BJ (cell line): ENCODE measurements around the gene ETV6. TPM values are rescaled to one million over a fixed set of nuclear protein-coding genes. Genes with fewer than 3 reads are reported as not detected.

Source experiments
- CTCF ChIA-PET: fragments of 350-600 bp; formaldehyde crosslinking; extraction: SDS; loops from one replicate; lab custom pipeline; 2021; ENCODE audit warnings: antibody characterized with exemption, inconsistent platforms; lab: Yijun Ruan, JAX
- POLR2A ChIA-PET: fragments of 300-600 bp; sonication (Branson Sonifier 250); formaldehyde crosslinking; extraction: SDS; loops from one replicate; lab custom pipeline; 2021; ENCODE audit warnings: antibody characterized with exemption; lab: Charles Lee
- DNase-seq: peaks from one replicate; pipeline ENCODE4 v3.0.0-alpha.2; 2011; ENCODE audit warnings: low read depth
- H3K27me3 ChIP-seq: 2 replicates; pipeline ENCODE4 v1.6.0; 2011; ENCODE audit warnings: low read length; ENCODE audit not compliant: control insufficient read depth, insufficient read depth
- H3K36me3 ChIP-seq: 2 replicates; pipeline ENCODE4 v1.5.1; 2011; ENCODE audit warnings: low read length; ENCODE audit not compliant: control insufficient read depth, insufficient read depth
- H3K4me3 ChIP-seq: 2 replicates; pipeline ENCODE4 v1.5.1; 2011; ENCODE audit warnings: low read depth, mild to moderate bottlenecking, control low read depth, low read length
- polyA plus RNA-seq: library from polyadenylated mRNA; depleted of rRNA; stranded (reverse); fragments of >200 nt; gene quantifications from 2 replicates; pipeline ENCODE4 v1.2.3, GENCODE V29; 2011
- TF ChIP-seq, protein P1 (sequence below): IDR thresholded peaks from 2 replicates; pipeline ENCODE4 v1.5.1; 2011; ENCODE audit warnings: low read depth, mild to moderate bottlenecking, control low read depth, inconsistent platforms, low read length, moderate library complexity; ENCODE audit not compliant: insufficient read depth

ETV6 gene
- polyA plus RNA-seq, 1 experiment: 10.7 TPM

DNA sequence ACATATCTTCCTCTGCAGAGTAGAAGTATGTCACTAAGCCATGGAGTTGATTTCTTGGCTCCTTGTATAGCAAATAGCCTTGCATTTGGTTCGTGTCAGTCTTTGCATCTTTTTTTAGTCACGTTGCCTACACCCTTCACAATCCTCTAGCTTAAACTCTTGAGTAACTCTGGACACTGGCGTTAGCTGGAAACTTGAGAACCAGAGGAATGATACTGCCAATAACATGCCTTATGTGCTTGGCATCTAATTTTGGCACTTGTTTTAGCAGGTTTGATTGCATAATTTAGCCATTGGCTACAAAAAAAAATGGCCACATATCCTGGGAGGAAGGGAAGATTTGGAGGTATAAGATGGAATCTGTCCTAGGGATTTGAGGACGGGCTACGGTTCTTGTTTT is 136.2 kb downstream of the ETV6 start:
- Histone ChIP-seq H3K27me3 (no peaks in the 10 kb centered on the region), H3K36me3 (no peaks in the 10 kb centered on the region), H3K4me3 (no peak overlapping the region)
- ChIA-PET POLR2A (interaction anchor here (1.1 kb wide), 1 partner anchor 12 kb away, joined by 3 read pairs; no protein-coding TSS in a partner anchor), CTCF (interaction anchor here (0.7 to 0.8 kb wide), 2 partner anchors 11 to 91 kb away, joined by 3 read pairs; no protein-coding TSS in a partner anchor)
- TF ChIP-seq, protein P1, sequence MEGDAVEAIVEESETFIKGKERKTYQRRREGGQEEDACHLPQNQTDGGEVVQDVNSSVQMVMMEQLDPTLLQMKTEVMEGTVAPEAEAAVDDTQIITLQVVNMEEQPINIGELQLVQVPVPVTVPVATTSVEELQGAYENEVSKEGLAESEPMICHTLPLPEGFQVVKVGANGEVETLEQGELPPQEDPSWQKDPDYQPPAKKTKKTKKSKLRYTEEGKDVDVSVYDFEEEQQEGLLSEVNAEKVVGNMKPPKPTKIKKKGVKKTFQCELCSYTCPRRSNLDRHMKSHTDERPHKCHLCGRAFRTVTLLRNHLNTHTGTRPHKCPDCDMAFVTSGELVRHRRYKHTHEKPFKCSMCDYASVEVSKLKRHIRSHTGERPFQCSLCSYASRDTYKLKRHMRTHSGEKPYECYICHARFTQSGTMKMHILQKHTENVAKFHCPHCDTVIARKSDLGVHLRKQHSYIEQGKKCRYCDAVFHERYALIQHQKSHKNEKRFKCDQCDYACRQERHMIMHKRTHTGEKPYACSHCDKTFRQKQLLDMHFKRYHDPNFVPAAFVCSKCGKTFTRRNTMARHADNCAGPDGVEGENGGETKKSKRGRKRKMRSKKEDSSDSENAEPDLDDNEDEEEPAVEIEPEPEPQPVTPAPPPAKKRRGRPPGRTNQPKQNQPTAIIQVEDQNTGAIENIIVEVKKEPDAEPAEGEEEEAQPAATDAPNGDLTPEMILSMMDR: no peak
- no peak for DNase-seq

DNA sequence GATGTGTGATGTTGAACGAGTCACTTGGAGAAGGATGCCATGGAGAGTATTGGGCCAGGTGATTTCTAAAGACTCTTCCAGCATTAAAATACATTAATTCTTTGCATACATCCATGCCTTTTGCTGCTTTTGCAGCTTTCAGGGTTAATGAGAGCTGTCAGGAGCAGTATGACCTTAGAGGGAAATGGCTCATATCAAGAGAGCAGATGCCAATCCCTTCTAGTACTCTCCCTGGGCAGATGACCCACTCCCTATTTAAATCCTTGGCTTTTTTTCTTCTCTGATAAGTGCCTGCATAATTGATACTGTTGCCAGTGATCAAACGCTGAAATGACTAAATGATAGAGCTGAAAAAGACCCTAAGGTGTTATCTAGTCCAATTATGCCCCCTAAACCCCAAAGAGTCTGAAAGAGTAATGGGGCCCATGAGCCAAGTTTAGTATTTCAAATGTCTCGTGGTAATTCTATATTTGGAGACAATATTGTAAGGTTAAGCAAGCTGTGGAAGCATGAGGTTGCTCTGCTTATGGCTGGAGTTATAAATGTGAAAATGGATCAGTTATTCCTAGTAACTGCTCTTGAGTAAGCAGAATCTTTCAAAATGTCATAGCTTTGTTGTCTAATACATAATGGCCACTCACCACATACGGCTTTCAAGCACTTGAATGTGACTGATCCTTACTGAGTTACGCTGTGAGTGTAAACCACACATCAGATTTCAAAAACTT is 137.3 kb downstream of the ETV6 start:
- no peak overlapping the region for H3K4me3 ChIP-seq
- ChIA-PET POLR2A (no interaction called here), CTCF (no interaction called here)
- H3K27me3 ChIP-seq: no peaks in the 10 kb centered on the region
- no peak for DNase-seq
- H3K36me3 ChIP-seq: no peaks in the 10 kb centered on the region
- TF ChIP-seq, protein P1: no peak

DNA sequence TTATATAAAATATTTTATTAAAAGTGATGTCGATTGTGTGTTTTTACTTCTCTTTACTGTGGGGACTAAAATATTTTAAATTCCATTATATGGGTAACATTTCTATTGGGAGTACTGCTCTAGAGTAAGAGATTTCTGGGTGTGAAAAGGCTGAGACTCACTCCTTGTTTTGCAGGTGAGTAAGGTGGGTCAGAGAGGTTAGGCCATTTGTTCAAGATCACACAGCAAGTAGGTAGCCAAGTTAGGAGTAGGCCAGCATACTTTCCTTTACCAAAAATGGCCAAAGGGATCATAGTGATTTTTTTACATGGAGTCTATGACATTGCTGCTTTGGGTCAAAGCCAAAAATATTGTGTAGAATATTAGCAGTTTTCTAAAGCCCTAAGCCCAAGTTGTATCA is 138.0 kb downstream of the ETV6 start:
- no peaks in the 10 kb centered on the region for H3K27me3 ChIP-seq
- H3K4me3 ChIP-seq: no peak overlapping the region
- ChIA-PET CTCF (no interaction called here), POLR2A (no interaction called here)
- TF ChIP-seq, protein P1: no peak
- no peak for DNase-seq
- H3K36me3 ChIP-seq: no peaks in the 10 kb centered on the region

DNA sequence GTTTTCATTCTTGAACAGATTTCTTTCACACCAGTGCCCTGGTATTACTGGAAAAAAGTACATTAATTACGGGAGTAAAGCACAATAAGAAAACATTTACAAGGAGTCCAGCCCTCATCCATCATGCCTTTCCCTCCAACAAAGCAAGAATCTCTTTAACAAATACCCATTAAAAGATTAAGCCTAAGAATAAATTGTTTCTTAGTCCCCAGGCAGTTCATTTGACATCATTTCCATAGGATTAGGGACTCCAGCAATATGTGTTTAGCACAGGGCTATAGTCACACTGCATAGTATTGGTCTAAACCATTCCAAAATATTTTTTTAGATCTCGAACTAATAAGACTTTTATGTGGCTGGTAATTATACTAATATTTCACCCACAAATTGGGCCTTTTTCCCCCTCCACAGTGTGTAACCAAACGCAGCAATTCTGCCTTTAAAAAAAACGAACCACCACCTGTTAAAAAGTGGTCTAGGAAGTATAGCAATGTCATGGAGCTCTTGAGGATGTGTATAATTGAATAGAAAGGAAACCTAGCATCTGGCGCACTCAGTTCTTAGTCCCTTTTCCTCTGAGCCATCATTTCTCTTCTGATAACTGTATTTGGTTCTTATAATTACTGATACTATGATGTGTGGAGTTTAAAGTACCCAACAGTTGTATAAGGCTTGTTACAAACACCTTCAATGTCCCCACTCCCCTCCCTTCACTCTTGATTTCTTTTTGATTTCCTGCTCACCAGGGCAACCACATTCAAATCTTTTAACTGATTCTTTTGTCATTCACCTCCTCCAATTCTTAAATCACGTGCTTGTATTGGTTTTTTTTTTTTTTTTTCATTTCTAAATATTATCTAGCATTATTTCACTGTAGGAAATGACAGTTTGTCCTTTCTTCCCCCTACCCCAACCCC is 138.7 kb downstream of the ETV6 start:
- ChIA-PET POLR2A (no interaction called here), CTCF (interaction anchor here (1.3 kb wide), 1 partner anchor 8 kb away, joined by 3 read pairs; no protein-coding TSS in a partner anchor)
- H3K4me3 ChIP-seq: no peak overlapping the region
- no peaks in the 10 kb centered on the region for H3K36me3 ChIP-seq
- no peak for DNase-seq
- H3K27me3 ChIP-seq: no peaks in the 10 kb centered on the region
- TF ChIP-seq, protein P1: no peak
